Measurements from ENCODE around the gene CLTA. TPM values are rescaled to one million over a fixed set of nuclear protein-coding genes. Genes with fewer than 3 reads are reported as not detected.

CLTA gene
- total RNA-seq, 1 experiment from 2014 or later, result 195 TPM

DNA sequence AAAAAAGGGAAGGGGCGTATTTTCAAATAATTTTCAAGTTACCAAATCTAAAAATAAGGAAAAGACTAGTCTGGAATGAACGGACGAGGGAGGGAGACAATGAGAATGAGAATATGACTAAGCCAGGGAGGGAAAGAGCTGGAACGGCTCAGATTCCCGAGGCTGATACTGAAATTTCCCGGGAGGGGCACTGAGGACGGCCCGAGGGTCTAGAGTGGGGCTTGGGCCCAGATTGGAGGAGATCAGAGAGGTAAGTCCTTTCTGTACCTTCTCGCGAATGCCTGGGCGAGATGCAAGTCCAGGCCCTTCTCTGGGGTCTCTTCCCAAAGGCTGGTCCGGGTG, 24.9 kb upstream of the CLTA start:
- Histone ChIP-seq H3K9ac (ENCODE audit: extremely low read depth, insufficient read length, low read length) (no peak overlapping the region), H2BK120ac (ENCODE audit: low read depth, low read length, poor library complexity, severe bottlenecking) (no peak overlapping the region), H4K5ac (ENCODE audit: insufficient read length, low read depth, low read length) (no peak overlapping the region), H3K4me1 (ENCODE audit: insufficient read depth, low read length) (peaks cover 10% of the 10 kb centered on the region), H2BK20ac (ENCODE audit: low read depth, low read length, poor library complexity, severe bottlenecking) (no peak overlapping the region), H3K79me2 (ENCODE audit: insufficient read depth, low read length) (no peaks in the 10 kb centered on the region), H3K14ac (ENCODE audit: insufficient read depth, low read length) (no peak overlapping the region), H3K79me1 (ENCODE audit: insufficient read depth, low read depth, low read length, poor library complexity, severe bottlenecking) (no peaks in the 10 kb centered on the region), H3K18ac (ENCODE audit: insufficient read length, low read depth, low read length) (no peak overlapping the region), H3K9me3 (ENCODE audit: control insufficient read depth, low read depth, low read length) (no peaks in the 10 kb centered on the region), H2AFZ (ENCODE audit: low read length) (no peak overlapping the region), H3T11ph (ENCODE audit: low read length) (no peak overlapping the region), H3K27ac (ENCODE audit: insufficient read length, low read depth, low read length) (no peak overlapping the region), H4K91ac (ENCODE audit: insufficient read length, low read depth, low read length) (no peak overlapping the region), H3K56ac (ENCODE audit: insufficient read length, low read depth, low read length) (no peak overlapping the region), H2BK15ac (ENCODE audit: low read depth, low read length) (no peak overlapping the region), H4K20me1 (ENCODE audit: control insufficient read depth, insufficient read depth, insufficient read length) (no peaks in the 10 kb centered on the region), H4K8ac (replicated peaks; ENCODE audit: insufficient read length, low read depth, low read length) (no peak overlapping the region), H3K4ac (ENCODE audit: low read depth, low read length) (no peak overlapping the region), H2BK12ac (ENCODE audit: insufficient read length, low read depth, low read length) (no peak overlapping the region), H3K23ac (ENCODE audit: insufficient read length, low read depth, low read length) (no peak overlapping the region), H2AK5ac (ENCODE audit: insufficient read length, low read length) (no peak overlapping the region), H3K23me2 (ENCODE audit: insufficient read length, low read depth, low read length, poor library complexity, severe bottlenecking) (no peaks in the 10 kb centered on the region), H2BK5ac (ENCODE audit: insufficient read length, low read length) (no peak overlapping the region), H3K4me2 (ENCODE audit: insufficient read depth, insufficient read length, low read length) (no peak overlapping the region), H3K27me3 (ENCODE audit: insufficient read depth, low read length) (no peaks in the 10 kb centered on the region)
- TF ChIP-seq CTCF (conservative IDR thresholded peaks at IDR 0.05), result no peak
- peaks cover 36 to 47% of the 10 kb centered on the region in 2 experiments for H3K4me1 Mint-ChIP-seq
- DNase-seq, result no peak
- H3K27ac Mint-ChIP-seq, result no peak overlapping the region
- H3K9me3 Mint-ChIP-seq, result no peaks in the 10 kb centered on the region; a peak in 1 of 5 replicates
- no peak overlapping the region for H3K4me3 Mint-ChIP-seq
- H3K27me3 Mint-ChIP-seq (ENCODE audit: low read depth), result peaks cover 28% of the 10 kb centered on the region
- H3K36me3 Mint-ChIP-seq (ENCODE audit: insufficient read depth in 1 of 3, low read depth in 3 of 3), result peaks cover 0 to 6% (median 0%) of the 10 kb centered on the region in 3 experiments; a peak in 1 of 7 replicates
- WGBS (ENCODE audit: extremely low coverage, insufficient read length, low lambda C conversion rate), result no CpG with 5 or more reads among the region's 12 CpGs

Measured in H9 (cell line).